IPS-18c (cell line): ENCODE measurements around the gene EIF4A2.
"Not testable (repeated sequence)": the region's sequence is repeated elsewhere in the genome, so short reads cannot be mapped to it uniquely, and the experiment has no call there.

Experiments used
- H3K4me3 ChIP-seq: 2 replicates; pipeline ENCODE4 v1.7.0; 2013; ENCODE audit warnings: low read depth, mild to moderate bottlenecking, low read length, moderate library complexity; ENCODE audit not compliant: insufficient read depth
- H3K9me3 ChIP-seq: one replicate; pipeline ENCODE4 v1.6.1; 2013; ENCODE audit warnings: mild to moderate bottlenecking, low read length, moderate library complexity; ENCODE audit not compliant: control insufficient read depth, insufficient read depth

Gene EIF4A2

DNA sequence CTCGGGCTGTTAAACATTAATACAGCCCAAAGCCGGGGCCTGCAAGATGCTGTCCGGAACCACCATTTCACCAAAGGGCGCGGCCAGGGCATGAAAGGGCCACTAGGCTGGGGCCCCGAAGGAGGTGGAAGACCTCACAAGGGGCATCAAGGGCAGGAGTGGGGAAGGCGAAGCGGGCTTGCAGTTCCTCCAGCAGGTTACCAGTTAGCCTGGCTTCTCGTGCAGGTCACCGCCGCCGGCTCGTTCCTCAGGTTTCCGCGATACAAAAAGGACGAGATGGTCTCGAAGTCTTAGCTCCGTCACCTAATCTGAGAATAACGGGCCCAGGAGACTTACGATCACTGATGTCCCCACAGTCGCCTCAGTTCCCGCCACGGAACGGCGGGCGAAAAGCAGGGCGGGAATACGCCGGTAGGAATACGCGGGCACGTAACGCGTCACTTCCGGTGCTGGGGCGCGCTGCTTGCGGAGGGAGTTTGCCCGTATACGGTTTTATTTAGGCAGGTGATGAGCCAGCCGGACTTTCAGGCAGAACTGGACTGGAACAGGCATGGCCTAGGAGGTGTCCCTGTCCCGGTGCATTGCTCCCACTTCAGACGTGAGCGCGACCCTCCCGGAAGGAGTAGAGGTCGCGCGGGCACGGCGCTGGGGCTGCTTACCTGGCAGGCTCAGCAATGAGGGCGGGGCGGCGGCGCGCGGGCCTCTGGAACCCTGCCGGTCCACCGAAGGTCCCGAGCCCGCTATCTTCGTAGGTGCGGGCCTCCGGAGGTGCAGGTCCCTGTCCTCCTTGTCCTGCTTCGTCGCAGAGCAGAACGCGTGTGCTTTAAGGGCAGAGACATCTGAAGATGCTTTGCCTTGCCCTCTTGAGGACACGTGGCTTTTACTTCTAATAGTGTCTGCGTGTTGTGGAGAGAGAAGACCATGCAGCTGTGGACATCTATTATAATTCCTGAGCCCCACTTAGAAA lies 23.0 kb downstream of the EIF4A2 start, which contains the start of gene RFC4:
TSS of gene RFC4 (minus strand) at position 394 of the 967 bp plus-strand sequence. CDS start 1,769 bp downstream, outside the sequence.
- peak within 1 kb of the TSS; percentile 96 for H3K4me3 ChIP-seq

DNA sequence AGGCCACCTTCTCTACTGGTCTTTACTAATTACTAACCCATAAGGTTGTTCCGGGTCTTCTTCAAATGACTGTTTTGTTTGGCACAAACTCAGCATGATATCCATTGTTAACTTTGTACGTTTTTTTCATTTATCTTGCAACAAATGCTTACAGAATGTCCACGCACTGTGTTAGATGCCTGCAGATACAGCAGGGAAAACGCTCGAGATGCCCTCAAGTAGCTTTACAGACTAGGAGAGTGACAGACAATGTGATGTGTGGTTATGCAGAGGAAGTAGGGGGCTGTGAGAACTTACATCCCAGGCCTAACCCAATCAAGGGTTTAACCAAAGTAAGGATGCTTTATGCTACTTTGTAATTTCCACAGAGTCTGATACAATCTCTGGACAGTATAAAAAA lies 23.9 kb downstream of the EIF4A2 start:
- Histone ChIP-seq H3K9me3 (no peaks in the 10 kb centered on the region), H3K4me3 (peak overlapping the region; percentile 96)

More for the DNA sequence above, 23.0 kb downstream of the EIF4A2 start, which contains the start of gene RFC4:
- H3K9me3 ChIP-seq = no peaks in the 10 kb centered on the region

DNA sequence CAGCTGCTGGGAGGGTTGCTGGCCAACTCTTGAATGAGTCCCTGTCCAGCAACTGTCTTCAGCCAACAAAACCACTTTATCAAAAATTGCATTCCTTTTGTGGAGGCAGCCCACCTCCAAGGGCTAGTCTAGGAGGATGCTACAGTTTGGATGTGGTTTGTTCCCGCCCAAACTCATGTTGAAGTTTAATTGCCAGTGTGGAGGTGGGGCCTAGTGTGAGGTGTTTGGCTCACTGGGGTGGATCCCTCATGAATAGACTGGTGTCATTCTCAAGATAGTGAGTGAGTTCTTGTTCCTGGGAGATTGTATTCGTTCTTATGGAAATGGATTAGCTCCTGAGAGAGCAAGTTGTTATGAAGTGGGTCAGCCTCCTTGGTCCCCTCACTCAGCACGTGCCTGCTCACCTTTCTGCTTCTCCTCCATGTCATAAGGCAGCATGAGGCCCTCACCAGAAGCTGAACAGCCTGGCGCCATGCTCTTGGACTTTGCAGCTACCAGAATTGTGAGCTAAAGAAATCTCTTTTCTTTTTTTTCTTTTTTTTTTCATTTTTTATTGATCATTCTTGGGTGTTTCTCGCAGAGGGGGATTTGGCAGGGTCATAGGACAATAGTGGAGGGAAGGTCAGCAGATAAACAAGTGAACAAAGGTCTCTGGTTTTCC lies 27.1 kb downstream of the EIF4A2 start:
- H3K4me3 ChIP-seq = no peak overlapping the region
- H3K9me3 ChIP-seq = no peaks in the 10 kb centered on the region

DNA sequence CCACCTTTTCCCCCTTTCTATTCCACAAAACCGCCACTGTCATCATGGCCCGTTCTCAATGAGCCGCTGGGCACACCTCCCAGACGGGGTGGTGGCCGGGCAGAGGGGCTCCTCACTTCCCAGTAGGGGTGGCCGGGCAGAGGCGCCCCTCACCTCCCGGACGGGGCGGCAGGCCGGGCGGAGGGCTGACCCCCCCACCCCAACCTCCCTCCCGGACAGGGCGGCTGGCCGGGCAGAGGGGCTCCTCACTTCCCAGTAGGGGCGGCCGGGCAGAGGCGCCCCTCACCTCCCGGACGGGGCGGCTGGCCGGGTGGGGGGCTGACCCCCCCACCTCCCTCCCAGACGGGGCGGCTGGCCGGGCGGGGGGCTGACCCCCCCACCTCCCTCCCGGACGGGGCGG lies 27.9 kb downstream of the EIF4A2 start:
- not testable (repeated sequence) for H3K9me3 ChIP-seq, H3K4me3 ChIP-seq

DNA sequence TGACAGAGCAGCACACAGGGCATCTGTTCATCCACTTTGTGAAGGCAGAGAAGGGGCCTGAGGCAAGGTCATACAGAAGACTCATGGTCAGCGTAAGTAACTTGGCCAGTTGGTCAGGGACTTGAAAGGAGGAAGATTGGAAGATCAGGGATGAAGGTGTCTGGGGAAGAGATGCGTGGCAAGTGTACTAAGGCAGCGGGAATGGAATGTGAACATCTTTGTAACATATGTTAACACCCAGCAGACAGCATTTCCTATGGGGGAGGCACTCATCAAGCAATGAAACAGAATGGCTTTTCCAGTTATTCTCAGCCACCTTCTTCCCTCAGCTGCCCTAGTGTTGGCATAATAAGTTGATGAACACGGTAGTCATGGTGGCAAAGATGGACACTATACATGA lies 30.7 kb downstream of the EIF4A2 start:
- Histone ChIP-seq H3K9me3 (no peaks in the 10 kb centered on the region), H3K4me3 (no peak overlapping the region)

DNA sequence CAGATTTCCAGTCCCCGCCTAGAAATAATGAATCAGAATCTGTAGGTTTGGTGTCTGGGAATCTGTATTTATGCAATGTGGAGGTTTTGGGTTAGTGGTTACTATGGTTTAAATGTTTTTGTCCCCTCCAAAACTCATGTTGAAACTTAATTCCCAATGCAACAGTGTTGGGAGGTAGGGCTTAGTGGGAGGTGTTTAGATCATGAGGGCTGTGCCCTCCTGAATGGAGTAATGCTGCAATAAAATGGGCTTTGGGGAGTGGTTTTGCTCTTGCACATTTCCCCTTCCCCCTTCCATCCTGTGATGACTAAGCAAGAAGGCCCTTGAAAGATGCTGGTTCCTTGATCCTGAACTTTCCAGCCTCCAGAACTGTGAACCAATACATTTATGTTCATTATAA lies 32.1 kb downstream of the EIF4A2 start:
- Histone ChIP-seq H3K4me3 (no peak overlapping the region), H3K9me3 (no peaks in the 10 kb centered on the region)

DNA sequence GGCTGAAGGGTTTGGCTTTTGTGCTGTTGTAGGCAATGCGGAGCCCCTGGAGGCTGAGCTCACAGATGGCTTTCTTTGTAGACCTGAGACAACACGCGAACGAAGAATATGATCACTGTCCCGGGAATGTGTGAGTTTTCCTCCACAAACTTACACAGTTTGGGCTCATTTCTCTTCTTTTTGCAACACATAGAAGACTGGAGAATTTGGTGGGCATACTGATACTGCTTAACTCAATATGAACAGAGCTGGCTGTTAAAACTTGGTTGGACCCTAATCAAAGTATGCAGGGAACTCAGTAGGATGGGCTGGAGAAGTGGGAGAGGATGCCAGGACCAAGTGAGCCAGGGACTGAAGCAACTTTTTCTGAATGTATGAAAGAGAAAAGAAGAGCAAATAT lies 35.1 kb downstream of the EIF4A2 start:
- H3K9me3 ChIP-seq = no peaks in the 10 kb centered on the region
- no peak overlapping the region for H3K4me3 ChIP-seq

DNA sequence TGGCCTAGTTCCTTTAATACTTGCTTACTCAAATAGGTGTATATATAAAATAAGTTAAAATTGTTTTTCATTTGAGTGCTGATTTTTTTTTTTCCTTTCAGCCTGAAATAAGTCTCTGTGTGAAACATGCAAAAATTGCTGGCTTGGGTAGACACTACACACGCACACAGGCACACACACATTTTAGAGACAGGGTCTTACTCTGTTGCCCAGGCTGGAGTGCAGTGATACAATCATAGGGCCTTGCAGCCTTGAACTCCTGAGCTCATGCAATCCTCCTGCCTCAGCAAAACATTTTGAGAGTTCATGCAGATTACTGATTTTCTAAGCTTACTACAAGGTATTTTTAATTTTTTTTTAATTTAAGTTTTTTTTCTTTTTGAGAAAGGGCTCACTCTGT lies 35.6 kb downstream of the EIF4A2 start:
- H3K9me3 ChIP-seq = no peaks in the 10 kb centered on the region
- no peak overlapping the region for H3K4me3 ChIP-seq

DNA sequence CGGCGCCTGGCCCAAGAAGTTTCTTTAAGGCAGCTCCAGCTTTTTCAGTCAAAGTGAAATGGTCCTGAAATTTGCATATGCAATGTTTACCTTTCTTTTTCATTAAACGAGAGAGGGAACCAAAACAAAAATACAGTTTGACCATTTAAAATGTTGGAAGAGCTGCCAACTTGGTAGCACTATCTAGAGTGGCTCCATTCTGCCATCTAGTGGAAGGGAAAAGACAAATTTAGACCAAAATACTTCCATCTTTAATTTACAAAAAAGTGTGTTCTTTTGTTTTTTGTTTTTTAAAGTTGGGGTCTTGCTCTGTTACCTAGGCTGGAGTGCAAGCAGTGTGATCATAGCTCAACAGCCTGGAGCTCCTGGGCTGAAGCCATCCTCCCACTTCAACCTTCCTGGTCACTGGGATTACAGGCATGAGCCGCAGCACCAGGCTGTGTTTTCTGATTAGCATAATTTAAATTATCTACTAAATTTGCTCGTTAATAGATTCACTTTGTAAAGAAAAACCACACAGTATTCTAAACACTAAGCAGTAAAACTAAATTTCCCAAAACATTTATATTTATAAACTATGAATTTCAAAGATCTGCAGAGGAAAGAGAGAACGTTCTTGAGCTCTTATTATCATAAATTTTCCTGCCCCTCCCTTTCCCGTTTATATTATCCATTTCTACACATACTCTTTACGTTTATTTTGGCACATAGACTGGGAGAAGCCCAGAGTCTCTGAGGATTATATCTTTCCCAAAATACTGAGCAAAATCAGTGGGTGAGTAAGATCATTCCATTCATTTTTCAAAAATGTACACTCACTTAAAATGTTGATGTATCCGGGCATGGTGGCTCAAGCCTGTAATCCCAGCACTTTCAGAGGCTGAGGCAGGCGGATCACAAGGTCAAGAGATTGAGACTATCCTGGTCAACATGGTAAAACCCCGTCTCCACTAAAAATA lies 38.3 kb downstream of the EIF4A2 start:
- H3K9me3 ChIP-seq = no peaks in the 10 kb centered on the region
- no peak overlapping the region for H3K4me3 ChIP-seq

DNA sequence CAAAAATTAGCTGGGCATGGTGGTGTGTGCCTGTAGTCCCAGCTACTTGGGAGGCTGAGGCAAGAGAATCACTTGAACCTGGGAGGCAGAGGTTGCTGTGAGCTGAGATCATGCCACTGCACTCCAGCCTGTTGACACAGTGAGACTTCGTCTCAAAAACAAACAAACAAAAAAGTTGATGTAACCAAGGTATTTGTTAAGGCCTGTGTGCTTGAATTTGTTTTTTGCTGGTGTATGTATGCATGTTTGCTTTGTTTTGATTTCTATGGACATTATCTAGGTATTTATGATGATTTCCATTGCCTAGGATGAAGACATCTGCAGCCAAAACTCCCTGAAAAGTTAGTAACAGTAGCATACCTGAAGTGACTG lies 39.0 kb downstream of the EIF4A2 start:
- not testable (repeated sequence) for H3K9me3 ChIP-seq, H3K4me3 ChIP-seq

DNA sequence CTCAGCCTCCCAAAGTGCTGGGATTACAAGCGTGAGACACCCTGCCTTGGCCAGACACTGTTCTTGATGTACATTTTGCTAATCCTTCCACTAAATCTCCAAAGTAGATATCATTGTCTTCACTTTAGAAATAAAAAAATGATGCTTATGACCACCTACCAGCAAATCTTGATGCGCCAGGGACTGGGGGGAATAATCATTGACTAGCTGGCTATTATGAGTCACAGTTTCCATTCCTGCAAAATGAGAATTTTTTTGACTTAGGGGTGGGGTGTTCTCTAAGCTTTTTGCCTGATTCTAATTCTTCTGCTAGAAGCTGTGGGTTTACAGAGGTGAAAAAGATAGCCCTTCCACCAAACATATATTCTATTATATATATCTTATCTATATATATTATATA lies 40.0 kb downstream of the EIF4A2 start:
- Histone ChIP-seq H3K9me3 (no peaks in the 10 kb centered on the region), H3K4me3 (no peak overlapping the region)

DNA sequence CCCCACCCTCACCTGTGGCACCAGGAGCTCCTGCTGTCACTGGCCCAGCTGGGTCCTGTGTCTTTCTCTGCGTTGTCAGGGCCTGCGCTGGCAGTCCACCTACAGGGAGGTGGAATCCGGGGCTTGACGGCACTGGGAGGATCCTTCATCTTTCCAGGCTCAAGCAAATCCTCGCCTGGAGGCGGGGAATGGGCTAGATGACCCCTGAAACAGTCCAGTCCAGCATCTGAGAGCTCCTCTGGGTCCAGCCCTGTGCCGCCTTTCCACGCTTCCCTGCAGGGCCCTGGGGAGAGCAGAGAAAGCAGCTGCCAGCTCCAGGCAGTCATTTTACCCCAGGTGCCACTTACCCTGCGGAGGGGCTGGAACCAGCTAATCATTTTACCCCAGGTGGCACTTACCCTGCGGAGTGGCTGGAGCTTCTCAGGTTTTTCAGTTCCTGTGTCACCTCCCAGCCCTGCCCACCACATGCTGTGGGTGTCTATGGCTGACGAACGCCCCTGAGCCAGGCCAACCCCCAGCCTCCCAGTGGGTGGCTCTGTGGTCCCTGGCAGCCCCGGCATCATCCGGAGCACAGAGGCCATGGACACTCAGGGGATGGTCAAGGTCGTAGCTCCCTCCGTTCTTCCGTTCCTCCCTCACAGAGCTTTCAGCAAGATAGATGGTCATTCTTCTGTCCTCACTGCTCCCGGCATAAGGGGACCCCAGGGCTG lies 41.2 kb downstream of the EIF4A2 start:
- Histone ChIP-seq H3K4me3 (peak overlapping the region; percentile 62), H3K9me3 (no peaks in the 10 kb centered on the region)

DNA sequence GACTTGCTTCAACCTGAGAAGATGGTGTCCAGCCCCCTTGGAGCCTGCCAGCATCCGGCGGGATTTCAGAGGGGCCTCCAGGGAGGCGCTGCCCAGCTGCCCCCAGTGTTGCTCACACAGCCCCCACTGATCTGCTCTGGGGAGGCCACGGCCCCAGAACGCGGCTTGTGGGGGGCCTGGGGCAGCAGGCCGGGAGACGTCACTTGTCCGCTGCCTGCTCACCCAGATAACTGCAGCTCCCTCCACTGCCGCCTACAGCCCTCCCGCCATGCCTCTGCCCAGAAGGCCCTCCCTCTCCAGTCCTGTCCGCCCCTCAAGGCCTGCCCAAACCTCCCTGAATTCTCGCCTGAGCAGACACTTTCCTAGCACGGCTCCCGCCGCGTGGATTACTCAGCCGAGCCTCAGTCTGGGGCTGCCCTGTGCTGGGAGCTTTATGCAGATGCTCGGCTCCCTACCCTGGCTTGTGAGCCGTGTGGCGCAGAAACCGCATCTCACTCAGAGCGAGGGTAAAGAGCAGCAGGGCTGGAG lies 42.0 kb downstream of the EIF4A2 start:
- H3K4me3 ChIP-seq = peak overlapping the region; percentile 62
- no peaks in the 10 kb centered on the region for H3K9me3 ChIP-seq

DNA sequence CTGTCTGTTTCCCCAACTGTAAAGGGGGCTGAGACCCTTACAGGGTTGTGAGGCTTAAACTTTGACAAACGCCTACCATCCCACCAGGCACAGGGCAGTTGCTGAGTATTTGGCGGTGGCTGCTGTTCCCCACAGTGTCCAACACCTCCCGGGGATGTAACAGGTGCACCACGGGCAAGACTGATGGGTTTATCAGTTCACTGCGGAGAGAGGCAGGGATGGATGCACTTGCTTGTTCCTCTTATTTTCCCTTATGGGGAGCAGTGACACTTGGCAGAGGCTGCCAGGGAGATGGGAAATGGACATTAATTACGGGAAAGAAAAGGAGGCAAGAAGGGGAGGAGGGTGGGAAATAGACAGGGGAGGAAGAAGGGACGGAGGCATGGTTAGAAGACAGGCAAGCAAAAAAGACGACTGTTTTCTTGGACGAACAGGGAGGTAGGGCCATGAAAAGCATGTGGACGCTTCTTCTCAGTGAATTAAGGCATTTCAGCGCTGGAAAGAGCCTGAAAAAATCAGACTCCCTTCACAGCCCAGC lies 42.6 kb downstream of the EIF4A2 start:
- H3K4me3 ChIP-seq = peak overlapping the region; percentile 62

DNA sequence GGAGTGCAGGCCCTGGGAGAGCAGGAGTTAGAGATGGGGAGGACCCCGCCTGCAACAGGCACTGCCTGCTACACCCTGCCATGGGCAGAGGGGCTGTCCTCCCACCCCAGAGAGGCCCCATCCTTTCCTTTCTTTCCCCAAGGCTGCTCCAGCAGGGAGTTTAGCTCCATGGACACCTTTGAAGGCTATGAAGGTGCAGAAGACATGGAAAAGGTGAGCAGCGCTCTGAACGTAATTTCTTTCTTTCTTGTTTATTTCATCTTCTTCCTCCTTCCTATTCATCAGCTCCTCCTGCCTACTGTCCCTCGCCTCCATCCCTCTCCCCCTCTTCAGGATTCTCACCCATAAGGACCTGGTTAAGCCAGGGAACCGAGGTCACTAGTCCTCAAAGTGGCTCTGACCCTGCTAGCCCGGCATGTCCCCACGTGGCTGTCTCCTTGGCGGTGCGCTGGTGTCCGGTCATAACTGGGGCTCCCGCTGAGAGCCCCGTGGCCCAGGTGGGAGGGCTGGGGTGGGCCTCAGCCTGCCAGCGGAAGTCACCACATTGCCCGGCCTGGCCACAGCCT lies 43.1 kb downstream of the EIF4A2 start:
- peak overlapping the region; percentile 62; the same call in 1 of the 2 replicates for H3K4me3 ChIP-seq
- H3K9me3 ChIP-seq = no peaks in the 10 kb centered on the region

More for the DNA sequence above, 42.6 kb downstream of the EIF4A2 start:
- no peaks in the 10 kb centered on the region for H3K9me3 ChIP-seq
